Thoracic aorta (tissue), 2 donors: ENCODE results near the gene ZNF609. TPM values are rescaled to one million over a fixed set of nuclear protein-coding genes. Genes with fewer than 3 reads are reported as not detected.

Experiments used
- ATAC-seq: fragments of 150-250 bp; one replicate; pipeline ENCODE4 v1.8.0; 2017; ENCODE audit warnings: low read depth; ENCODE audit not compliant: insufficient number of reproducible peaks, low FRiP score
- DNase-seq: peaks from one replicate; pipeline ENCODE4 v3.0.0-alpha.2; 2020; ENCODE audit warnings: low spot score
- H3K27ac ChIP-seq, 2 donors: fragments of 200-600 bp; sonication (generic); 1 replicate in 1 of 2; 2 replicates in 1 of 2; pipeline ENCODE4 v1.5.1; 2016; ENCODE audit warnings: mild to moderate bottlenecking in 2 of 2, moderate library complexity in 2 of 2
- H3K27me3 ChIP-seq: fragments of 200-600 bp; sonication (generic); replicated peaks from 2 replicates; pipeline ENCODE4 v1.6.0; 2016; ENCODE audit warnings: mild to moderate bottlenecking; ENCODE audit not compliant: insufficient read depth
- H3K36me3 ChIP-seq: fragments of 200-600 bp; sonication (generic); one replicate; pipeline ENCODE4 v1.5.1; 2016
- H3K4me1 ChIP-seq, 2 donors: fragments of 200-600 bp; sonication (generic); 1 replicate in 1 of 2; 2 replicates in 1 of 2; pipeline versions ENCODE4 v1.5.1 to v1.6.0; 2016; ENCODE audit warnings: low read depth in 2 of 2, mild to moderate bottlenecking in 1 of 2; ENCODE audit not compliant: control insufficient read depth in 1 of 2
- H3K4me3 ChIP-seq: fragments of 200-600 bp; sonication (generic); 2 replicates; pipeline ENCODE4 v1.5.1; 2016; ENCODE audit warnings: mild to moderate bottlenecking
- H3K9me3 ChIP-seq: fragments of 200-600 bp; sonication (generic); 2 replicates; pipeline ENCODE4 v1.5.1; 2016
- total RNA-seq, 2 donors: library from RNA; depleted of rRNA; stranded (reverse); fragments of >200 nt; gene quantifications; one replicate each; pipeline versions ENCODE4 v1.1.0 to v1.2.3, GENCODE V29; 2016
- TF ChIP-seq, protein P1 (sequence below): fragments of 200-600 bp; sonication (generic); IDR thresholded peaks from one replicate; pipeline ENCODE4 v1.5.1; 2019; ENCODE audit warnings: antibody characterized with exemption

ZNF609 gene
- total RNA-seq, 2 donors from 2014 or later, result 25.2 to 38.8 TPM

DNA sequence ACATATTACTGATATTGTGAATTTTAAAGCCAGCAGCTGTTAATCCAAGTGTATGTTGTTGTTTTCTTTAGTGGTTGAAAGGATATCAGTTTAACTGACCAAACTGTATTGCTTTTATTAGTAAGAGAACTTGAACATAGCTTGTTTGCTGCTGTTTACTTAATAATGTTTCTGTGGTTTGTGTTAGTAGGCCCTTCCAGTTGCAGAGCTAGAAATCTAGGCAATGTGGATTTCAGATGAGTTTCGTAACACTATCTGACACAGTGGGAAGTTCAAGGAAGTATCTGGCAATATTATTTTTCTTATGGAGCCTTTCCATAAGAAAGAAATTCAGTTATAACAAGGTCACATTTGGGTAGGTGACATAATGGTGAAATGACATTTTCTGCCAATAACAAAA is 18.5 kb downstream of the ZNF609 start:
- ATAC-seq (no peak), DNase-seq (no peak)
- Histone ChIP-seq H3K27ac (no peak overlapping the region), H3K9me3 (no peaks in the 10 kb centered on the region), H3K27me3 (no peaks in the 10 kb centered on the region), H3K36me3 (no peaks in the 10 kb centered on the region), H3K4me3 (no peak overlapping the region), H3K4me1 (no peaks in the 10 kb centered on the region)
- TF ChIP-seq, protein P1, sequence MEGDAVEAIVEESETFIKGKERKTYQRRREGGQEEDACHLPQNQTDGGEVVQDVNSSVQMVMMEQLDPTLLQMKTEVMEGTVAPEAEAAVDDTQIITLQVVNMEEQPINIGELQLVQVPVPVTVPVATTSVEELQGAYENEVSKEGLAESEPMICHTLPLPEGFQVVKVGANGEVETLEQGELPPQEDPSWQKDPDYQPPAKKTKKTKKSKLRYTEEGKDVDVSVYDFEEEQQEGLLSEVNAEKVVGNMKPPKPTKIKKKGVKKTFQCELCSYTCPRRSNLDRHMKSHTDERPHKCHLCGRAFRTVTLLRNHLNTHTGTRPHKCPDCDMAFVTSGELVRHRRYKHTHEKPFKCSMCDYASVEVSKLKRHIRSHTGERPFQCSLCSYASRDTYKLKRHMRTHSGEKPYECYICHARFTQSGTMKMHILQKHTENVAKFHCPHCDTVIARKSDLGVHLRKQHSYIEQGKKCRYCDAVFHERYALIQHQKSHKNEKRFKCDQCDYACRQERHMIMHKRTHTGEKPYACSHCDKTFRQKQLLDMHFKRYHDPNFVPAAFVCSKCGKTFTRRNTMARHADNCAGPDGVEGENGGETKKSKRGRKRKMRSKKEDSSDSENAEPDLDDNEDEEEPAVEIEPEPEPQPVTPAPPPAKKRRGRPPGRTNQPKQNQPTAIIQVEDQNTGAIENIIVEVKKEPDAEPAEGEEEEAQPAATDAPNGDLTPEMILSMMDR, result no peak

DNA sequence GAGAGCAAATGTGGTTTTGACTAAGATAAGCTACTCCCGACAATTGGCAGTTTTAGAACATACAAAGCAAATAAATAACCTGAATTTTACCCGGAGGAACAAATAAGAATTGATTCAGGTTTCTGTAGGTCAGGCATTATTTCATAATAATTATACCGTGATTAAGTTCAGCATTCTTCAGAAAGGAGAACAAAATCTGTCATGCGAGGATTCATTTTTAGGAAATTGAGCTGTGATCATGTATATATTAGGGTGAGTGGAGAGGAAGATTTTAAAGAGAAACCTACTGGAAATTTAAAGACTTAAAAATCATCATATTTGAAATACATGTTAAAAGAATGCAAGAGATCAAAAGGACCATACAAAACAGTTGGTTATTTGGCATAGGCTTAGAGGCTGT is 20.5 kb downstream of the ZNF609 start:
- no peaks in the 10 kb centered on the region for H3K9me3 ChIP-seq
- H3K36me3 ChIP-seq, result no peaks in the 10 kb centered on the region
- DNase-seq (no peak), ATAC-seq (no peak)
- no peaks in the 10 kb centered on the region for H3K27me3 ChIP-seq
- no peak overlapping the region for H3K27ac ChIP-seq
- TF ChIP-seq, protein P1, result no peak
- no peak overlapping the region for H3K4me3 ChIP-seq
- no peaks in the 10 kb centered on the region for H3K4me1 ChIP-seq

DNA sequence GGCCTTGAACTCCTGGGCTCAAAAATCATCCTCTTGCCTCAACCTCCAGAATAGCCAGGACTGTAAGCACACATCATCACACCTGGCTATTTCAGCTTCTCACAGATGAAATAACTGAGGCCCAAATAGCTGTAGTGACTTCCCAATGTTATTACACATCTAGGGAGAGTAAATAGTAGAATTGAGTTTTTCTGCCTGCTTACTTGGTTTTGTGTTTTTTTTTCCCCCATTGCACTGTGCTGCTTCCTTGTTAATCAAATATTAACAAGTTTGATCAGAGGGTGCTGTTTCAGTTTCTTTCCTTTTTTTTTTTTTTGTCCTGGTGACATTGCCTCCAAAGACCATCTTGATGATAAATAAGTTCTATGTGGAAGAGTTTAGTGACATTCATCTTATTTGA is 23.4 kb downstream of the ZNF609 start:
- H3K4me3 ChIP-seq, result no peak overlapping the region
- H3K4me1 ChIP-seq, result no peaks in the 10 kb centered on the region
- no peak for ATAC-seq
- no peaks in the 10 kb centered on the region for H3K9me3 ChIP-seq
- H3K36me3 ChIP-seq, result no peaks in the 10 kb centered on the region
- H3K27me3 ChIP-seq, result no peaks in the 10 kb centered on the region
- DNase-seq, result no peak
- TF ChIP-seq, protein P1, result no peak
- H3K27ac ChIP-seq, result no peak overlapping the region

DNA sequence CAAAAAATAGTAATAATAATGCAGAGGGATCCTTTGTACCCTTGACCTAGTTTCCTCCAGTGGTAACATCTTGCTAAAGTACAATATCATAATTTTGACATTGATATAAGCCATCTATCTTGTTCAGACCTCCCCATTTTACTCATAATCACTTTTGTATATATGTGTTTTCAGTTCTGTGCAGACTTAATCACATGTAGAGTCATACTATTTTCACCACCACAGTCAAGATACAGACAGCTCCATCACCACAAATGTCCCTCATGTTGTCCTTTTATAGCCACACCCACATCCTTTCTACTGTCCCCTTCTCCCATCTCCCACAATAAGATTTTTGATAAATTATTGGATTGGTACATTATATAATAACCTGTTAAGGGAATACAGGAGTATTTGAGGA is 25.4 kb downstream of the ZNF609 start:
- DNase-seq, result no peak
- Histone ChIP-seq H3K27ac (no peak overlapping the region), H3K36me3 (peaks cover 3% of the 10 kb centered on the region), H3K4me1 (no peaks in the 10 kb centered on the region), H3K4me3 (no peak overlapping the region), H3K9me3 (no peaks in the 10 kb centered on the region), H3K27me3 (no peaks in the 10 kb centered on the region)
- no peak for ATAC-seq
- TF ChIP-seq, protein P1, result no peak

- DNase-seq (no peak), ATAC-seq (no peak)
- no peak overlapping the region for H3K27ac ChIP-seq
- peaks cover 5% of the 10 kb centered on the region for H3K36me3 ChIP-seq
- no peaks in the 10 kb centered on the region for H3K9me3 ChIP-seq
- TF ChIP-seq, protein P1, result no peak
- no peak overlapping the region for H3K4me3 ChIP-seq
- no peaks in the 10 kb centered on the region for H3K27me3 ChIP-seq
- no peaks in the 10 kb centered on the region for H3K4me1 ChIP-seq
Measured at GRCh38 chr15:64490598-64491259, 30.4 kb downstream of the ZNF609 start.
